HEK293 (cell line): ENCODE measurements around the gene CORO1C.

Source experiments
- SALL2 ChIP-seq: fragments of 450-650 bp; formaldehyde crosslinking; IDR thresholded peaks from 2 replicates; pipeline ENCODE4 v1.5.0; 2017; ENCODE audit warnings: missing biosample characterization, mild to moderate bottlenecking, missing genetic modification characterization, borderline replicate concordance
- ZNF274 ChIP-seq, 2 experiments: fragments of 200-500 bp in 1 of 2; fragments of 450-650 bp in 1 of 2; sonication (Bioruptor generic) in 1 of 2; formaldehyde crosslinking in 1 of 2; IDR thresholded peaks; 2 replicates each; pipeline versions ENCODE4 v1.5.1 to v1.6.1; 2014 to 2016; ENCODE audit warnings: borderline replicate concordance in 1 of 2, inconsistent platforms in 1 of 2, low read length in 1 of 2, missing biosample characterization in 1 of 2, missing genetic modification characterization in 1 of 2
- ZNF37A ChIP-seq: fragments of 450-650 bp; IDR thresholded peaks from 2 replicates; pipeline ENCODE4 v1.5.1; 2018; ENCODE audit warnings: missing biosample characterization, missing genetic modification characterization
- TF ChIP-seq, protein P1 (sequence below): fragments of 450-650 bp; formaldehyde crosslinking; IDR thresholded peaks from 2 replicates; pipeline ENCODE4 v1.5.1; 2016; ENCODE audit warnings: missing biosample characterization, missing genetic modification characterization

- TF ChIP-seq, protein P1, sequence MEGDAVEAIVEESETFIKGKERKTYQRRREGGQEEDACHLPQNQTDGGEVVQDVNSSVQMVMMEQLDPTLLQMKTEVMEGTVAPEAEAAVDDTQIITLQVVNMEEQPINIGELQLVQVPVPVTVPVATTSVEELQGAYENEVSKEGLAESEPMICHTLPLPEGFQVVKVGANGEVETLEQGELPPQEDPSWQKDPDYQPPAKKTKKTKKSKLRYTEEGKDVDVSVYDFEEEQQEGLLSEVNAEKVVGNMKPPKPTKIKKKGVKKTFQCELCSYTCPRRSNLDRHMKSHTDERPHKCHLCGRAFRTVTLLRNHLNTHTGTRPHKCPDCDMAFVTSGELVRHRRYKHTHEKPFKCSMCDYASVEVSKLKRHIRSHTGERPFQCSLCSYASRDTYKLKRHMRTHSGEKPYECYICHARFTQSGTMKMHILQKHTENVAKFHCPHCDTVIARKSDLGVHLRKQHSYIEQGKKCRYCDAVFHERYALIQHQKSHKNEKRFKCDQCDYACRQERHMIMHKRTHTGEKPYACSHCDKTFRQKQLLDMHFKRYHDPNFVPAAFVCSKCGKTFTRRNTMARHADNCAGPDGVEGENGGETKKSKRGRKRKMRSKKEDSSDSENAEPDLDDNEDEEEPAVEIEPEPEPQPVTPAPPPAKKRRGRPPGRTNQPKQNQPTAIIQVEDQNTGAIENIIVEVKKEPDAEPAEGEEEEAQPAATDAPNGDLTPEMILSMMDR: no peak
- TF ChIP-seq ZNF37A: no peak
- no peak for TF ChIP-seq SALL2 (tag by site-specific recombination)
- no peak for TF ChIP-seq ZNF274 (IDR thresholded peaks at IDR 0.05; ENCODE audit: low read length)
- no peak for TF ChIP-seq ZNF274 (tag by site-specific recombination; IDR thresholded peaks at IDR 0.05; ENCODE audit: borderline replicate concordance)
Observed at GRCh38 chr12:108616941-108617858, 114.1 kb downstream of the CORO1C start.
